ENCODE data around the gene ABCB8. TPM values are rescaled to one million over a fixed set of nuclear protein-coding genes. Genes with fewer than 3 reads are reported as not detected.

ABCB8 gene
- total and polyA plus RNA-seq, 9 of the 15 experiments (the other 6 are each of a cell fraction or from before 2014, with no cell fraction given) = 7.6 to 106 (median 36.3) TPM

GRCh38 chr7:151061213-151062110 lies 33.2 kb downstream of the ABCB8 start (continued):
- TF ChIP-seq ZNF407 (IDR thresholded peaks at IDR 0.05; ENCODE audit: low read depth) = peak; percentile 78
- no peak for TF ChIP-seq NR2F6 (CRISPR knock-in tag; IDR thresholded peaks at IDR 0.05)
- TF ChIP-seq HNRNPH1 (optimal IDR thresholded peaks at IDR 0.05; ENCODE audit: low read depth, low read length) = no peak
- TF ChIP-seq HMBOX1 (IDR thresholded peaks at IDR 0.05) = no peak
- no peak for TF ChIP-seq RFX5 (IDR thresholded peaks at IDR 0.05; ENCODE audit: low read depth, low read length)
- peak; percentile 43 for TF ChIP-seq POLR2G (IDR thresholded peaks at IDR 0.05; ENCODE audit: low read depth, low read length)
- no peak for TF ChIP-seq KDM4B (IDR thresholded peaks at IDR 0.05; ENCODE audit: borderline replicate concordance in 2 of 2, low read depth in 1 of 2)
- TF ChIP-seq NFIC (IDR thresholded peaks at IDR 0.05) = peak; percentile 29
- TF ChIP-seq U2AF2 (optimal IDR thresholded peaks at IDR 0.05; ENCODE audit: low read depth, low read length) = no peak
- TF ChIP-seq EWSR1 (IDR thresholded peaks at IDR 0.05; ENCODE audit: borderline replicate concordance, low read depth, partially characterized antibody) = no peak
- peak; percentile 18; the same call in 1 of the 2 replicates for TF ChIP-seq CC2D1A (IDR thresholded peaks at IDR 0.05)
- TF ChIP-seq YY1 (IDR thresholded peaks at IDR 0.05; ENCODE audit: borderline replicate concordance in 1 of 3, control insufficient read depth in 1 of 3, extremely low read depth in 1 of 3, insufficient read depth in 3 of 3, insufficient read length in 1 of 3, insufficient replicate concordance in 2 of 3, low read depth in 1 of 3, low read length in 2 of 3) = peak in 1 of 3 experiments; percentile 8
- no peak for TF ChIP-seq SP2 (IDR thresholded peaks at IDR 0.05; ENCODE audit: extremely low read depth, low read depth, low read length, poor library complexity, severe bottlenecking)
- TF ChIP-seq TFAP4 (CRISPR knock-in tag; IDR thresholded peaks at IDR 0.05; ENCODE audit: borderline replicate concordance) = 0 out of 2 replicates have a peak, but pooled peaks have one; percentile 2
- TF ChIP-seq CHD1 (IDR thresholded peaks at IDR 0.05; ENCODE audit: low read length) = peak; percentile 45
- no peak for TF ChIP-seq SLC30A9 (CRISPR knock-in tag; IDR thresholded peaks at IDR 0.05)

All from K562 (cell line).